A549 (cell line): ENCODE measurements around the gene ZNF133. TPM values are rescaled to one million over a fixed set of nuclear protein-coding genes. Genes with fewer than 3 reads are reported as not detected.

Source experiments
- ATAC-seq, 2 experiments: fragments of 200-7000 bp in 1 of 2; fragments of >200 bp in 1 of 2; cut with Nextera tagmentation in 1 of 2; cut with Tn5 transposase in 1 of 2; 3 replicates each; pipeline versions ENCODE4 v1.8.0 to v1.9.1; 2018 to 2020; ENCODE audit warnings: mild to moderate bottlenecking in 1 of 2, moderate library complexity in 1 of 2
- CTCF ChIA-PET: fragments of 300-600 bp; sonication (Branson Sonifier 250); formaldehyde crosslinking; extraction: SDS; loops from one replicate; lab custom pipeline; 2021; ENCODE audit warnings: antibody characterized with exemption, inconsistent platforms; lab: Yijun Ruan, JAX
- POLR2A ChIA-PET: fragments of 350-600 bp; formaldehyde crosslinking; extraction: SDS; loops from one replicate; lab custom pipeline; 2021; ENCODE audit warnings: antibody characterized with exemption, inconsistent platforms; lab: Yijun Ruan, JAX
- DNase-seq, 2 experiments: peaks; one replicate each; pipeline versions ENCODE4 v3.0.0 to v3.0.0-alpha.2; 2011 to 2016; ENCODE audit warnings: low read depth in 1 of 2, low spot score in 1 of 2
- FAIRE-seq: peaks from 2 replicates; lab custom pipeline; 2011; peaks lifted over from hg19 to GRCh38; lab: Jason Lieb, UNC
- H3K27ac ChIP-seq, 2 experiments: fragments of >200 bp; sonication (Bioruptor Twin); formaldehyde crosslinking; 3 replicates each; pipeline ENCODE4 v1.5.1; 2016 to 2017
- H3K4me1 ChIP-seq: fragments of >200 bp; sonication (Bioruptor Twin); formaldehyde crosslinking; 3 replicates; pipeline ENCODE4 v1.6.1; 2016
- H3K4me2 ChIP-seq: fragments of >200 bp; sonication (Bioruptor Twin); formaldehyde crosslinking; 3 replicates; pipeline ENCODE4 v1.6.1; 2016
- H3K4me3 ChIP-seq: fragments of >200 bp; sonication (Bioruptor Twin); formaldehyde crosslinking; 3 replicates; pipeline ENCODE4 v1.5.1; 2016
- H3K9me3 ChIP-seq: fragments of >200 bp; sonication (Bioruptor Twin); formaldehyde crosslinking; 3 replicates; pipeline ENCODE4 v1.6.1; 2016
- BCL3 ChIP-seq: fragments of >200 bp; sonication (Bioruptor Twin); formaldehyde crosslinking; IDR thresholded peaks from 3 replicates; pipeline ENCODE4 v1.6.1; 2016
- CBX2 ChIP-seq: fragments of 200-600 bp; sonication (generic); IDR thresholded peaks from 2 replicates; pipeline ENCODE4 v1.6.1; 2016; ENCODE audit warnings: low read depth, mild to moderate bottlenecking, borderline replicate concordance
- CBX8 ChIP-seq: fragments of 200-600 bp; sonication (generic); IDR thresholded peaks from 2 replicates; pipeline ENCODE4 v1.6.1; 2016
- CEBPB ChIP-seq, 2 experiments: fragments of >200 bp in 1 of 2; sonication (Bioruptor Twin) in 1 of 2; formaldehyde crosslinking in 1 of 2; IDR thresholded peaks; 2 replicates each; pipeline ENCODE4 v1.6.1; 2012 to 2016
- CHD2 ChIP-seq: fragments of 150-350 bp; IDR thresholded peaks from 2 replicates; pipeline ENCODE4 v1.6.1; 2014; ENCODE audit warnings: low read length; ENCODE audit not compliant: partially characterized antibody
- CHD4 ChIP-seq: fragments of 200-600 bp; sonication (generic); IDR thresholded peaks from 2 replicates; pipeline ENCODE4 v1.6.1; 2016; ENCODE audit warnings: antibody characterized with exemption, mild to moderate bottlenecking, borderline replicate concordance
- CTCF ChIP-seq: fragments of >200 bp; sonication (Bioruptor Twin); formaldehyde crosslinking; IDR thresholded peaks from 3 replicates; pipeline ENCODE4 v1.5.1; 2016
- E2F6 ChIP-seq: IDR thresholded peaks from 2 replicates; pipeline ENCODE4 v1.6.1; 2012; ENCODE audit warnings: low read depth, borderline replicate concordance
- EHF ChIP-seq: fragments of 250-450 bp; sonication (Bioruptor Pico); IDR thresholded peaks from 2 replicates; pipeline ENCODE4 v1.5.0; 2020; ENCODE audit warnings: mild to moderate bottlenecking
- EHMT2 ChIP-seq: fragments of 200-600 bp; sonication (generic); IDR thresholded peaks from 2 replicates; pipeline ENCODE4 v1.6.1; 2016; ENCODE audit warnings: antibody characterized with exemption, low read depth, mild to moderate bottlenecking, moderate library complexity
- ELK1 ChIP-seq: fragments of 150-350 bp; IDR thresholded peaks from 2 replicates; pipeline ENCODE4 v1.6.1; 2014; ENCODE audit warnings: low read depth, mild to moderate bottlenecking, low read length
- ESRRA ChIP-seq: fragments of 150-350 bp; IDR thresholded peaks from 2 replicates; pipeline ENCODE4 v1.6.1; 2014; ENCODE audit warnings: mild to moderate bottlenecking, low read length, borderline replicate concordance
- GATA3 ChIP-seq: IDR thresholded peaks from 2 replicates; pipeline ENCODE4 v1.6.1; 2012; ENCODE audit warnings: borderline replicate concordance
- HDAC2 ChIP-seq: fragments of 200-600 bp; sonication (generic); IDR thresholded peaks from 2 replicates; pipeline ENCODE4 v1.6.1; 2016
- HES2 ChIP-seq: fragments of >200 bp; sonication (Bioruptor Twin); formaldehyde crosslinking; IDR thresholded peaks from 2 replicates; pipeline ENCODE4 v1.6.1; 2016
- HOXB13 ChIP-seq: fragments of 250-450 bp; sonication (Bioruptor Pico); IDR thresholded peaks from 2 replicates; pipeline ENCODE4 v1.5.0; 2020; ENCODE audit warnings: low read depth, mild to moderate bottlenecking, moderate library complexity
- HOXB5 ChIP-seq: fragments of 250-450 bp; sonication (Bioruptor Pico); IDR thresholded peaks from 2 replicates; pipeline ENCODE4 v1.5.0; 2020; ENCODE audit warnings: mild to moderate bottlenecking, moderate library complexity
- JUN ChIP-seq, 2 experiments: fragments of >200 bp; sonication (Bioruptor Twin); formaldehyde crosslinking; IDR thresholded peaks; 2 replicates in 1 of 2; 3 replicates in 1 of 2; pipeline ENCODE4 v1.6.1; 2016 to 2017
- KDM1A ChIP-seq: fragments of 200-600 bp; sonication (generic); IDR thresholded peaks from 2 replicates; pipeline ENCODE4 v1.6.1; 2016; ENCODE audit warnings: low read depth, mild to moderate bottlenecking
- KDM5A ChIP-seq: fragments of 200-600 bp; sonication (generic); IDR thresholded peaks from 2 replicates; pipeline ENCODE4 v1.6.1; 2016; ENCODE audit warnings: antibody characterized with exemption, mild to moderate bottlenecking
- MAFK ChIP-seq: fragments of 450-650 bp; IDR thresholded peaks from 2 replicates; pipeline ENCODE4 v1.6.1; 2014; ENCODE audit not compliant: partially characterized antibody
- NR3C1 ChIP-seq: fragments of >200 bp; sonication (Bioruptor Twin); formaldehyde crosslinking; IDR thresholded peaks from 3 replicates; pipeline ENCODE4 v1.6.1; 2017
- PBX3 ChIP-seq: IDR thresholded peaks from 2 replicates; pipeline ENCODE4 v1.6.1; 2012
- POLR2AphosphoS2 ChIP-seq: conservative IDR thresholded peaks from 2 replicates; pipeline ENCODE4 v1.6.1; 2012; ENCODE audit warnings: low read length, improper control_type of control experiment, inconsistent platforms
- RCOR1 ChIP-seq: fragments of 150-350 bp; IDR thresholded peaks from 2 replicates; pipeline ENCODE4 v1.6.1; 2014; ENCODE audit warnings: antibody characterized with exemption, low read length, low read depth
- RNF2 ChIP-seq: fragments of 200-600 bp; sonication (generic); IDR thresholded peaks from 2 replicates; pipeline ENCODE4 v1.6.1; 2016; ENCODE audit warnings: low read depth, mild to moderate bottlenecking, antibody characterized with exemption, moderate library complexity, borderline replicate concordance
- SREBF2 ChIP-seq: fragments of 450-650 bp; IDR thresholded peaks from 2 replicates; pipeline ENCODE4 v1.6.1; 2014; ENCODE audit warnings: mild to moderate bottlenecking, moderate library complexity
- TP53 ChIP-seq: fragments of 250-450 bp; sonication (Bioruptor Pico); IDR thresholded peaks from 2 replicates; pipeline ENCODE4 v1.5.0; 2021; ENCODE audit warnings: mild to moderate bottlenecking, moderate library complexity
- ZC3H11A ChIP-seq: fragments of 450-650 bp; IDR thresholded peaks from 2 replicates; pipeline ENCODE4 v1.6.1; 2014; ENCODE audit warnings: antibody characterized with exemption, mild to moderate bottlenecking
- ZFP36 ChIP-seq: fragments of 450-650 bp; IDR thresholded peaks from 2 replicates; pipeline ENCODE4 v1.6.1; 2014; ENCODE audit warnings: borderline replicate concordance; ENCODE audit not compliant: partially characterized antibody
- ZSCAN20 ChIP-seq: fragments of 250-450 bp; sonication (Bioruptor Pico); IDR thresholded peaks from 2 replicates; pipeline ENCODE4 v1.8.0; 2022; ENCODE audit warnings: mild to moderate bottlenecking, moderate library complexity
- WGBS: methylation state at CpG from one replicate; pipeline ENCODE4 v1.1.6; 2017; ENCODE audit errors: missing lambda C conversion rate; 5-methylcytosine and 5-hydroxymethylcytosine counted together
- polyA plus RNA-seq, 4 experiments: library from polyadenylated mRNA; depleted of rRNA in 3 of 4; stranded (reverse); fragments of >200 nt; fragmentation: RNase III in 1 of 4; extraction: RNeasy Plus Mini Kit Qiagen cat#74134 plus additional on column Dnase treatment in 1 of 4; gene quantifications; 2 replicates in 3 of 4; 3 replicates in 1 of 4; pipeline ENCODE4 v1.2.3, GENCODE V29; 2011 to 2017

ZNF133 gene
- polyA plus RNA-seq, 2 of the 4 experiments (the other 2 are of a cell fraction) = 9.8 to 11.6 TPM

GRCh38 chr20:18310592-18310991, 22.3 kb downstream of the ZNF133 start:
- Histone ChIP-seq H3K4me1 (no peaks in the 10 kb centered on the region), H3K4me2 (no peak overlapping the region), H3K27ac (no peak overlapping the region), H3K4me3 (no peak overlapping the region), H3K9me3 (no peaks in the 10 kb centered on the region)
- POLR2A ChIA-PET = no interaction called here
- FAIRE-seq (no peak), ATAC-seq (no peak), DNase-seq (no peak)
- CTCF ChIA-PET = no interaction called here
- TF ChIP-seq ESRRA = no peak
- TF ChIP-seq EHF (CRISPR knock-in tag) = no peak
- no peak for TF ChIP-seq RCOR1
- no peak for TF ChIP-seq KDM1A
- TF ChIP-seq SREBF2 = no peak
- no peak for TF ChIP-seq BCL3
- no peak for TF ChIP-seq ELK1
- no peak for TF ChIP-seq KDM5A
- no peak for TF ChIP-seq POLR2AphosphoS2
- TF ChIP-seq HOXB13 (CRISPR knock-in tag) = no peak
- TF ChIP-seq GATA3 = no peak
- TF ChIP-seq EHMT2 = no peak
- TF ChIP-seq CBX8 = no peak
- no peak for TF ChIP-seq TP53 (CRISPR knock-in tag)
- TF ChIP-seq CHD2 = no peak
- no peak for TF ChIP-seq HOXB5 (CRISPR knock-in tag)
- no peak for TF ChIP-seq E2F6

- FAIRE-seq (no peak), DNase-seq (no peak), ATAC-seq (no peak)
- 91% methylated on average over 9 of the region's 9 CpGs for WGBS
- no peak overlapping the region for H3K4me2 ChIP-seq
- ChIA-PET CTCF (no interaction called here), POLR2A (no interaction called here)
- no peak overlapping the region for H3K27ac ChIP-seq
- H3K4me3 ChIP-seq = no peak overlapping the region
- no peaks in the 10 kb centered on the region for H3K9me3 ChIP-seq
- TF ChIP-seq NR3C1 = no peak
- no peak for TF ChIP-seq CTCF
- no peak for TF ChIP-seq CEBPB (IDR thresholded peaks at IDR 0.05)
- TF ChIP-seq JUN (IDR thresholded peaks at IDR 0.05) = no peak
- no peak for TF ChIP-seq RNF2
- no peak for TF ChIP-seq KDM1A
- TF ChIP-seq CHD4 = no peak
- no peak for TF ChIP-seq HDAC2
- no peak for TF ChIP-seq ZSCAN20 (CRISPR knock-in tag)
- no peak for TF ChIP-seq MAFK
- TF ChIP-seq CBX2 = no peak
- no peak for TF ChIP-seq ELK1
- TF ChIP-seq ZC3H11A = no peak
- TF ChIP-seq ZFP36 = no peak
- TF ChIP-seq HES2 = no peak
- TF ChIP-seq E2F6 = no peak
- TF ChIP-seq PBX3 = no peak
- H3K4me1 ChIP-seq = no peaks in the 10 kb centered on the region
Measured at GRCh38 chr20:18312723-18313122, 24.4 kb downstream of the ZNF133 start.
